ENCODE measurements around the gene SLC26A8.

Gene SLC26A8

GRCh38 chr6:36070252-36070651, 45.8 kb upstream of the SLC26A8 start:
- no peak for TF ChIP-seq CTCF (IDR thresholded peaks at IDR 0.05; ENCODE audit: insufficient read depth, low read length, missing control alignments)
- POLR2A ChIA-PET: no interaction called here
- no peak overlapping the region for H3K4me3 ChIP-seq (ENCODE audit: low read depth, low read length)

GRCh38 chr6:36069573-36069972, 45.1 kb upstream of the SLC26A8 start:
- no peak for DNase-seq (ENCODE audit: low read depth, low spot score)
- TF ChIP-seq CTCF (IDR thresholded peaks at IDR 0.05; ENCODE audit: insufficient read depth, low read length, missing control alignments): no peak
- H3K4me3 ChIP-seq (ENCODE audit: low read depth, low read length): no peak overlapping the region
- ChIA-PET CTCF (interaction anchor here (0.8 to 10.6 kb wide), 6 partner anchors 9 to 44 kb away, joined by 3 to 92 read pairs (median 5); partner anchors contain the start of gene MAPK14), POLR2A (no interaction called here)

More at GRCh38 chr6:36070252-36070651, 45.8 kb upstream of the SLC26A8 start:
- CTCF ChIA-PET: interaction anchor here (2.5 to 10.6 kb wide), 2 partner anchors 8 to 25 kb away, joined by 7 to 92 read pairs; no protein-coding TSS in a partner anchor
- DNase-seq (ENCODE audit: low read depth, low spot score): no peak

GRCh38 chr6:36068586-36068985, 44.1 kb upstream of the SLC26A8 start:
- ChIA-PET CTCF (interaction anchor here (1.5 to 10.6 kb wide), 4 partner anchors 10 to 41 kb away, joined by 3 to 92 read pairs (median 10); partner anchors contain the start of gene MAPK14), POLR2A (no interaction called here)
- H3K4me3 ChIP-seq (ENCODE audit: low read depth, low read length): no peak overlapping the region
- TF ChIP-seq CTCF (IDR thresholded peaks at IDR 0.05; ENCODE audit: insufficient read depth, low read length, missing control alignments): no peak
- DNase-seq (ENCODE audit: low read depth, low spot score): no peak

GRCh38 chr6:36068012-36068392, 43.6 kb upstream of the SLC26A8 start:
- TF ChIP-seq CTCF (IDR thresholded peaks at IDR 0.05; ENCODE audit: insufficient read depth, low read length, missing control alignments): no peak
- no peak overlapping the region for H3K4me3 ChIP-seq (ENCODE audit: low read depth, low read length)
- ChIA-PET POLR2A (no interaction called here), CTCF (interaction anchor here (1.5 to 10.6 kb wide), 4 partner anchors 10 to 40 kb away, joined by 3 to 92 read pairs (median 10); partner anchors contain the start of gene MAPK14)
- DNase-seq (ENCODE audit: low read depth, low spot score): no peak

GRCh38 chr6:36067374-36068011, 43.1 kb upstream of the SLC26A8 start:
- ChIA-PET CTCF (interaction anchor here (1.1 to 10.6 kb wide), 3 partner anchors 28 to 331 kb away, joined by 3 to 92 read pairs (median 14); partner anchors contain the start of gene MAPK14), POLR2A (no interaction called here)
- no peak for TF ChIP-seq CTCF (IDR thresholded peaks at IDR 0.05; ENCODE audit: insufficient read depth, low read length, missing control alignments)
- no peak overlapping the region for H3K4me3 ChIP-seq (ENCODE audit: low read depth, low read length)
- no peak for DNase-seq (ENCODE audit: low read depth, low spot score)

GRCh38 chr6:36066817-36067216, 42.4 kb upstream of the SLC26A8 start:
- no peak for DNase-seq (ENCODE audit: low read depth, low spot score)
- no peak for TF ChIP-seq CTCF (IDR thresholded peaks at IDR 0.05; ENCODE audit: insufficient read depth, low read length, missing control alignments)
- CTCF ChIA-PET: interaction anchor here (1.1 to 10.6 kb wide), 3 partner anchors 28 to 331 kb away, joined by 3 to 92 read pairs (median 14); partner anchors contain the start of gene MAPK14
- POLR2A ChIA-PET: no interaction called here
- no peak overlapping the region for H3K4me3 ChIP-seq (ENCODE audit: low read depth, low read length)

Data from AG04449 (cell line).